ENCODE results near the gene PAFAH2.

The PAFAH2 gene

DNA sequence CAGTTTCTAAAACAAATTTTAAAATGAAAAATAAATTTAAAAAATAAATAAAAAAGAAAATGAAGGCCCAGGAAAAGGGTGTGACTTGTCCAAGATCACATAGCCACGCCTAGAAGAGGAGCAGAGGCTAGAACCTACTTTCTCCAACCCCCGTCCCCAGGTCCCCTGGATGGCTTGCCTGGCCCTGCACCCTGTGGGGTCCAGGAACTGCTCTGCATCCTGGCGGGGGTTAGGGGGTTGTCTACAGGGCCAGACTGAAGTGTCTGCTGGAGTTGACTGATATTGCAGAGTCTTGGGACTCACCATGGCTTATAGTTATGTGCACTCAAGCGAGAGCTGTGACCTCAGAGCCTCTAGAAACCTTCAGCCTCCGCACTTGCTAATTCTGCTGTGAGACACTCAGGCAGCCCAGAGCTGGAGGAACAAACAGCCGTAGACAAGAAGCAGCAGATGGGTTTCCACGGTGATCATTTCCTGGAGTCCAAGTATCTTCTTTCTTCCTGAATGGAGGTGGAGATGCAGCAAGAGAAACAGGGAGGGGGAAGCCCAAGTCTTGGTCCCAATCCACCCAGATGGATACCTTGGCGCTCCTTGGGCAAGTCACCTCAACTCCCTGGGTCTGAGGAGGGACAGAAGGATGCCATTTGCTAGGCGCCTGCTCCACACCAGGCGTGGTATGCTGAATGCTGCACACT is 18.5 kb upstream of the PAFAH2 start:
- in situ Hi-C loops (cut with MboI; ENCODE audit: low sequenced_read_pairs) = no loop called here

DNA sequence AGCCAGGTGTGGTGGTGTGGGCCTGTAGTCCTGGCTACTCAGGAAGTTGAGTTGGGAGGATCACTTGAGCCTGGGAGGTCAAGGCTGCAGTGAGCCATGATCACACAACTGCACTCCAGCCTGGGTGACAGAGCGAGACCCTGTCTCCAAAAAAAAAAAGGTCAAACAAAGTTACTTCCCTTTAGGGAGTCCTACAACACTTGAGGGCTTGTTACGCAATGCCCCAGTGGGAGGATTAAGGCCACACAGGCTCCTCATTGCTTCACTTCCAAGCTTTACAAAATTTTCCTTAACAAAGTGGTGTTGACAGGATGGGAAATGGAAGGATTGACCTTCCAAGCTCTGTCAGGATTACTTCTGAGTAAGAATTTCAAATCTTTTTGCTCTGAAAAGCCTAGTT is 17.5 kb upstream of the PAFAH2 start:
- in situ Hi-C loops (cut with MboI; ENCODE audit: low sequenced_read_pairs) = no loop called here

DNA sequence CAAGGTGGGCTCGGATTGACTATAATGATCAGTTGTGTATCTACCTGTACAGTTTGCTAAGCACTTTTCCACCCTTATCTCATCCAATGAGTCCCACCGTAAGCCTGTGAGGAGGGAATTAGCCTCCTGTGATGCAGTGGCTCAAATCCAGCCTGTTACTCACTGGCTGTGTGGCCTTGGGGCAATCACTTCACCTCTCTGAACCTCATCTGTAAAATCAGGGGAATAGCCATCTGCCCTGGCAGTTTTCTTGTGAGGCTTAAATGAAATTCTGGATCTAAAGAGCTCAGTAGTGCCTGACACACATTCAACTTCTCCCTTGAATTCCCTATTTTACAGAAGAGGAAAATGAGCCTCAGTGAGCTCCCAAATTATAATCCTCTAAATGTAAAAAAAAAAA is 16.3 kb upstream of the PAFAH2 start:
- in situ Hi-C loops (cut with MboI; ENCODE audit: low sequenced_read_pairs) = no loop called here

DNA sequence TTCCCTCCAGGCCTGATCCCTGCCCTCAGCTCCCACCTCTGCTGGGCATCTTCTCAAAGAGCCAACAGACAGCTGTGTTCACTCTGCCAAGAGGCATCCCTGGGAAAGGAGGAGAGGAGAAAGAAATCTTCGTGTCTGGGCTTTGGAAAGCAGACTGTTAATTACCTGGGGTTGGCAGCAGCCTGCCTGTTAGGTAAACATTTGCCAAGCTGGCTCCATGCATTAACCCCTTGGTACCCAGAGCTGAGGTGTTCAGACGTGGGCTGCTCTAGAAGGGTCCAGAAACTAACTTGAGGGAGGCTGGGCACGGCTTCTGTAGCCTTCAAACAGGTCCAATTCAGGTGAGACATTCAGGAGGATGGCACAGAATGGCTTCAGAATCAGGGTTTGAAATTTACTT is 15.0 kb upstream of the PAFAH2 start:
- in situ Hi-C loops (cut with MboI; ENCODE audit: low sequenced_read_pairs) = no loop called here

DNA sequence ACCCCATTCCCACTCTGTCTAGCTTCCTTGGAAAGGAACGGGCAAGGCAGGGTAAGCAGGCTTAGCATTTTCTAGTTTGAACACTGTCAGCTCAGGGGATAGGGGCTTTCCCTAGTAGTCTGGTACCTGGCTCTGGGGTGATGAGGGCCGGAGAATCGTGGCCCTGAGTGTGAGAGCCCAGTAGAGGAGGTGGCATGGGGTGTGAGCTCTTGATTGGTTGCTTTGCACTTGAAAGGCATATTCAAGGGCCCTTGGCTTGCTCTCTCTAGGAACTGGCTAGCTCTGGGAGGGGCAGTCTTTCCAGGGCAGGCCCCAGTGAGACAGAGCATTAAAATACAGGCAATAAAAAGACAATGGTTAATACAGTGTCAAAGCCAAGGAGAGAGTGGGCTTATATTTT is 13.0 kb upstream of the PAFAH2 start:
- in situ Hi-C loops (cut with MboI; ENCODE audit: low sequenced_read_pairs) = no loop called here

DNA sequence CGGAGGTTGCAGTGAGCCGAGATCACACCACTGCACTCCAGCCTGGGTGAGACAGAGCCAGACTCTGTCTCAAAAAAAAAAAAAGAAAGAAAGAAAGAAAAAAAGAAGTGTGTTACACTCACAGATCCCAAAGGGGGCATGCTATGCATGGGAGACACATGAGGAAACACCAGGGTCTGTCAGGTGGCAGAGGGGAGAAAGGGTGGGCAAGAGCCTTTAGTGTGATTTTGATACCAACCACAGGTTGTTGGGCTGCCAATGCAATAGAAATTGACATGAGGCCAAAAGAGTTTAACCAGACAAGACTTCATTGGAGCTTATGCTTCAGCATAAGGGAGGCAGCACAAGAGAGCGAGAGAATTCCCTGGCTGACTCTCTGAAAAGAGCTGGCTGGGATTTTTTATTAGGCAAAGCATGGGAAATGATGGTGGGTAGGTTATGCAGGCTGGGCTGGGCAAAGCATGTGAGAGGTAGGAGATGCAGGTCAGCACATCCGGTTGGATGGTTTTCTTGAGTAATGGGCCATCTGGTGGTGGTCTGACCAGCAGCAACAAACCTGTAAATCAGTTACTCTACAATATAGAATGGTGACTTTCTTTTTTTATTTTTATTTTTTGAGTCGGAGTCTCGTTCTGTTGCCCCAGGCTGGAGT is 12.1 kb upstream of the PAFAH2 start:
- in situ Hi-C loops (cut with MboI; ENCODE audit: low sequenced_read_pairs) = loop anchor here (10.0 kb wide), 1 partner anchor 175 kb away; no protein-coding TSS in a partner anchor

DNA sequence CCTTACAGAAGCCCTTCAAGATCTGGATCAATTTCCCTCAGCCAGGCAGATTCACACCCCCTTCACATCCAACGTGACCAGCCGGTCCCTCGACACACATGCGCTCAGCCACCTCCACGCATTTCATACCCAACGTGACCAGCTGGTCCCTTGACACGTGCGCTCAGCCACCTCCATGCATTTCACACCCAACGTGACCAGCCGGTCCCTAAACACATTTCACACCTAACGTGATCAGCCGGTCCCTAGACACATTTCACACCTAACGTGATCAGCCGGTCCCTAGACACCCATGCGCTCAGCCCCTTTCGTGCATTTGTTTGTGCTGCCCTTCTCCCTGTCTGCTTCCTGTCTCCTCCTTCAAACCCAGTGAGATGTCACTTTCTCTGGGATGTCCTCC is 8.8 kb upstream of the PAFAH2 start:
- in situ Hi-C loops (cut with MboI; ENCODE audit: low sequenced_read_pairs) = loop anchor here (10.0 kb wide), 1 partner anchor 172 kb away; no protein-coding TSS in a partner anchor

DNA sequence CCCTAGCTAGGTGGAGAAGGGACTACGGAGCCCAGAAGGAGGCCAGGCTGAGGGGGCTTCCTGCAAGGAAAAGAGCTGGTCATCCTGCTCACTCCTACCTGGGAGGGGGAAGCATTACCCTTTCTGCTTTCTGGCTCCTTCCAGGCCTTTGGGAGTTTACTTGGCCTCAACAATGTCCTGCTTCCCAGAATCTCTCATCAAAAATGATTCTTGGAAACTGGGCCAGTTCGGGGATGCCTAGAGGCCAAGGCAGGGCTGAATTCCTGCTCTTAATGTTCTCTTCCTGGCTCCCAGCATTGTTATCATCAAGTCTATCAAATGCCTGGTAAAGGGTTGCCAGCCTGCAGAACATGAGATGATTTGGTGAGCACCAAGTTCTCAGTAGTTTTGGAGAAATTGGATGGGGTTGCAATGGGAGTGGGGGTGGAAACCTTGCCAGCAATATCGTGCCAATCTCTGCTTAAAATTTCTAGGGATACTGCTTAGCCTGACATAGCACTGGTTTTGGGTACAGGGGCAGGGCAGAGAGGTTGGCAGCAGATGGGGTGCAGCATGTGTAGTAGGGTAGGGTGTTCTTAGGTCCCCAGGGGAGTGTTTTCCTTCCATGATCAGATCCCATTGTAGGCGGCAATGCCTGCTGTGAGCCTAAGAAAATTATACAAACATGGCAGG is 7.7 kb upstream of the PAFAH2 start:
- in situ Hi-C loops (cut with MboI; ENCODE audit: low sequenced_read_pairs) = loop anchor here (10.0 kb wide), 1 partner anchor 171 kb away; no protein-coding TSS in a partner anchor

DNA sequence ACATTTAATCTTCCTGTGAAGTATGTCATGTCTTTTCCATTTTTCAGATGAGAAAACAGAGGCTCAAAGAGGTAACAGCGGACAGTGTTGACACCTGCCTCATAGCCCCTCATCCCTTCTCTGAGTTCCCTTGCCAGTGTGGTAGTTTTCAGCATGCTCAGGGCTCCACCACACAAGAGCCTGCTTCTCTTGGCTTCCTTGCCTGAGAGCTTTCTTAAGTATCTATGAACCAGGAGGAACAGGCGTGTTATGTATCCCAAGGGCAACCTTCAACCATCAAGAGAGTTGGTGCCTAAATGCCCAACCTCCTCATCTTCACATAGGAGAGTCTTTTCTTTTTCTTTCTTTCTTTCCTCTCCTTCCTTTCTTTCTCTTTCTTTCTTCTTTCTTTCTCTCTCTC is 5.9 kb upstream of the PAFAH2 start:
- in situ Hi-C loops (cut with MboI; ENCODE audit: low sequenced_read_pairs) = loop anchor here (5.0 to 10.0 kb wide), 2 partner anchors 106 to 169 kb away; no protein-coding TSS in a partner anchor

DNA sequence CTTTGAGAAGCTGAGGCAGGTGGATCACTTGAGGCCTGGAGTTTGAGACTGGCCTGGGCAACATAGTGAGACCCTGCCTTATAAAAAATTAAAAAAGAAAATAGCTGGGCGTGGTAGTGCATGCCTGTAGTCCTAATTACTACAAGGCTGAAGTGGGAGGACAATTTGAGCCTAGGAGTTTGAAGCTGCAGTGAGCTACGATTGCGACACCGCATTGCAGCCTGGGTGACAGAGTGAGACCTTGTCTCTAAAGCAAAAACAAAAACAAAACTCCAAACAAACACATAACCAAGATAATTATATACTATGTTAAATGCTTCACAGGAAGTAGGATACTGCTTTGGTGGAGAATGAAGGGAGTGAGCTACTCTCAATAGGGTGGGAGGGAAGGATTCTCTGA is 5.4 kb upstream of the PAFAH2 start:
- in situ Hi-C loops (cut with MboI; ENCODE audit: low sequenced_read_pairs) = loop anchor here (5.0 to 10.0 kb wide), 2 partner anchors 106 to 168 kb away; no protein-coding TSS in a partner anchor

DNA sequence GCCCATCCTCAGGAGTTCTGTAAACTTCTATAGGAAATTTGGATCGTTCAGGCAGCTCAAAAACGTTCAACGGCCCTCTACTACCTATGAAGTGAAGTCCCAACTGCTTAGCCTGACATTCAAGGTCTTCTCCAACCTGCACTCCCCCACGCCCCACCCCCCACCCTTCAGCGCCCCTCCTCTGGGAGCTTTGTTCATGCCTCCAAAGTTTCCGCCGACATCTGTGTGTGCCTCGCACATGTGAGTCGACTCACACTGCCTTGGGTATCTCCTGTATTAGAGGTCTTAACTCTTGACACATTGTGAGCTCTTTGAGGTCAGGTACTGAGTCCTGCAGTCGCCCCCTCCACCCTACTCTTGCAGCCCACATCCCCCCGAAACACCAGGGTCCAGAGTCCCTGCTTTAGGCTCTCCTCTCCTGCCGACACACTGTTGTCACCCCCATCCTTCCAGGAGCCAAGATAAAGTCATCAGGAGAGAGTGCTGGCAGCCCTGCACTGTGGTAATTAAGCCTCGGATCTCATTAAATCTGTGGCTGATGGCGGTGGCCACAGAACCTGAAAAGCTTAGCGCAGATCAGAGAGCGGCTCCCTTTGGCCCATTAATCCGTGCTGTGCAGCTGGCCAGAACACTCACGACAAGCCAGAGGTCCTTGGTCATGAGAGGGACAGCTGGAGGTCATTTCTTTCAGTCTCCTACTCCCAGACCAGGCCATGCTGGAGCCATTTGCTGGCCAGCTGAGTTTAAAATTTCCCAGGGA is 1.4 kb upstream of the PAFAH2 start:
- in situ Hi-C loops (cut with MboI; ENCODE audit: low sequenced_read_pairs) = no loop called here

DNA sequence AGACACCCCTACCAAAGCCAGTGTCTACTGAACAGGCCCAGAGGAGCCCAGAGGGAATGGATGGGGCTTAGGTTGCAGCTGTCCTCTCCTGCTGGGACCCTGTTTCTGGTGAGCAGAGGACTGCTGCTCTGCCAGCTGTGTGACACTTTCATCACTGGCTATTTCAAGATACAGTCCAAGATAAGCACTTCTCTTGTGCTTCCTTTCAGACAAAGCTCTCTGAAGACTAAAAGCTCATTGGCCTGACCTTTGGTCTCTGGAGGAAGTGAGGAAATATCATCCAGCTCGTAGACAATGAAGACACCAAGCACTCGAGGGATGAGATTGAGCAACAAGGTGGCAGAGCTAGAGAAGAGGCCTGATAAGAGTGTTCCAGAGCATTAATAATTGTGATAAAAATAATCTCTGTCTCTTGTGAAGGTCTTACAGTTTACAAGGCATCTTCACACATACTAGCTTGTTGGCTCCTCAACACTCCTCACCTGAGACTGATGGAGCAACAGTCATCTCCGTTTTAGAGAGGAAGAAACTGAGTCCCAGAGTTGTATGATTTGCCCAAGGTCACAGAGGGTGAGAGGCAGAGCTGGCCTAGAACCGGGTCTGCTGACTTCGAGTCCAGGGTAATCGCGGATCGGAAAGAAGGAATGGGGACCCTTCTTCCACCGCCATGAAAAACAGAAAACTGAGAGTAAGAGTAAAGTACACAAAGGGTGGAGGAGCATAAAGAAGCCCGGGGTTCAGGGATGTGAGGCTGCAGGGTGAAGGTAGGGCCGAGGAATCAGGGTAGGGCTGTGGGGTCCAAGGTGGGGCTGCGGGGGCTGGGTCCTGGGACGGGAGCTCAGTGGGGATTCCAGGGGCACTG is 666 bp downstream of the PAFAH2 start:
- in situ Hi-C loops (cut with MboI; ENCODE audit: low sequenced_read_pairs) = no loop called here

DNA sequence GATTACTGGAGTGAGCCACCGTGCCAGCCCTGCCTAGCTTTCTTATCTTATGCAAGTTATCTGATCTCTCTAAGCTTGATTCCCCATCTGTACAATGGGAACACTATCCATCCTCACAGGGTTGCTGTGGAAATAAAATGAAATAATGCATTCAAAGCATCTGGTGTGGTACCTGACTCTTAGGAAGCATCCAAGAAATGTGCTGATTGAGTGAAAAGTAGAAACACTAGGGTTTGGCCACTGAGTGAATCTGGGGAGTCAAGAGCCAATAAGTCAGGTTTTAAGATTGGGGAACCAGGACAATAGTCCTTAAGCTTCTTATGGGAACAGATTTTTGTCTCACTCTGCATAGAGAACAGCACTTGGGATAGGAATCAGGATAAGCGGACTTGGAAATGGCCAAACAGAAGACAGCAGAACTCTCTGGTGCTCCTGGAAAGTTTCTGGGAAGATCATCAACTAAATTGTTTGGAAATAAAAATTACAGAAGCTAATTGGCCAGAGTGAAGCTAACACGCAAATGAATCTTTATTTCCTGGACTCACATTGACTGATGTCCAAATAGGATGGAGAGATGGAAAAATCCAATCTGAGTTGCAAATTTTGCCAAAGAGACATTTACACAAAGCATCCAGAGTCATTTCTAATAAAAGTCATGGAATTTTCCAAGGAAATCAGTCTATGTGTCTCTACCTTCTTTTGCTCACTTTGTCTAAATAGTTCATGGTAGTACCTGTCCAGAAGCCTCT is 3.3 kb downstream of the PAFAH2 start:
- in situ Hi-C loops (cut with MboI; ENCODE audit: low sequenced_read_pairs) = no loop called here

DNA sequence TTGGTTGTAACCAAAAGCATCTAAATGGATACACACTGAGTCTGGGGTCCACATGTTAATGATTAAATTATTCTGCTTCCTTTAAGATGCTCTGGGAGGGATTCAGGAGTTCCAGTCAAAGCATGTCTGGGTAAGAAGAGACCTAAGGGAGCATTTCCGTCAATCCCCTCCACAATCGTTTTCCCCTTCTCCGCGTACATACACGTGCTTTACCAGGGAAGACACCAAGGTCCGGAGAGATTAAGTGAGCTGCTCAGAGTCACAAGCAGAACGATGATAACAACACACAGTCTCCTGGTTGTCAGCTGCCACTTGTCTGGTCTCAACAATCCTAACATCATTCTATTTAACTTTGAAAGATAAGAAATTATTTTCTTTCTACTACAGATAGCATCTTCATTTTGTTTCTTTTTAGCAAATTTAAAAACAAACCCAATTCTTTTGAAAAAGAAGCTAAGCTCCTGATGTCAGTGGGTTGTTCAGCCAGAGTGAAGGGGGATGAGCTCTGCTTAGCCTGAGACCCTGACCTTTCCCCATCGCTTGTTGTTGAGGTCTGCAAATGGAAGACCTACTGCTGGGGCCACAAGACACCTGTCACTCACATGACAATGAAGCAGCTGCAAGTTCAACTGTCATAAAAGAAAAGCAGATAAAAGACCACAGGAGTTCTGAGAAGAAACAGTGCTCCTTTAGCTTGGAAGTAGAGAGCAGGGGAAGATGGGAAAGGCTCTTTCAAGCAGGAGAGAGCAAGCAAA is 4.5 kb downstream of the PAFAH2 start:
- in situ Hi-C loops (cut with MboI; ENCODE audit: low sequenced_read_pairs) = no loop called here

DNA sequence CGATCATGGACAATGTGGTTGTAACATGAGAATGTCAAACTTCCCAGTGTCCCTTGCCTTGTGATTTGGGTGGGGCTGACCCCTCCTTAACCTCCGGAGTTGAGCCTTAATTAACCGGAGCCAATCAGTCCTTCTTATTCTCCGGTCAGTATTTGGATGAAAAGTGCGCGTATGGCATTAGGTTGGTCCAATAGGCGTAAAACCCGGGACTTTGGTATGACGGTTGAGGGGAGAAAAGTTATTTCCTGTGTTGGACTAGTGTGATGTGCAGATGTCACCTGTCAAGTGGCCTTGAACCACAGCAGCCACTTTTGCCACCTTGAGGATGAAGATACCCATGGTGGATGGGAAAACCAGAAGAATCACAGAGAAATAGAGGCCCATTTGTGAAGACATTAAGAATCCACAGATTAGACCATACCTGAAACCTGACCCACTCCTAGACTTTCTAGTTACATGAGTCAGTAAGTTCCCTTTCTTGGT is 5.1 kb downstream of the PAFAH2 start:
- in situ Hi-C loops (cut with MboI; ENCODE audit: low sequenced_read_pairs) = no loop called here

DNA sequence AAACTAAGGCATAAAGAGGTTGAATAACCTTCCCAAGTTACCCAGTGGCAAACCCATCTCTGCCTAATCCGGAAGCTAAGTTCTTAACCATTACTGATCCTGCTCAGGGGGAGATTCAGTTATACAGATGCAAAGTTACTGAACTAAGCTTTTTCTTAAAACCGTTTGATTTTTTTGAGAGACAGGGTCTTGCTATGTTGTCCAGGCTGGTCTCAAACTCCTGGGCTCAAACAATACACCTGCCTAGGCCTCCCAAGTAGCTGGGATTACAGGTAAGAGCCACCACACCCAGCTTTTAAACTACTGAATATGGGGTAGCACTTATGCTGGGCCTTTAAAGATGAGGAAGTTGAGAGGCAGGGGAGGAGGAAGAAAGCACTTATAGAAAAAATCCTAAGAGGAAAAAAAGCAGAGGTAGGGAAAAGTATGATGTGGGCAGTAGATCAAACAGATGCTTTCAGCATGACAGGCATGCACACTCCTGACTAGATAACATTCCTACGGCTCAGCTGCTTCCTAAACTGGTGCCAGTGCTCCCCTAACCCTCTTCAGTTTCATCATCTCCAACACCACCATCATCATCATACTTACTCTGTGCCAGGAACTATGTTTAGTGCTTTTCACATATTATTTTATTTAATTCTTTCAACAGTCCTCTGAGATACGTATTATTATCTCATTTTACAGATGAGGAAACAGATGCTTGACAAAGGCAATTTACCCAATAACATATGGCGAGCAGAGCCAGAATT is 5.8 kb downstream of the PAFAH2 start:
- in situ Hi-C loops (cut with MboI; ENCODE audit: low sequenced_read_pairs) = no loop called here

DNA sequence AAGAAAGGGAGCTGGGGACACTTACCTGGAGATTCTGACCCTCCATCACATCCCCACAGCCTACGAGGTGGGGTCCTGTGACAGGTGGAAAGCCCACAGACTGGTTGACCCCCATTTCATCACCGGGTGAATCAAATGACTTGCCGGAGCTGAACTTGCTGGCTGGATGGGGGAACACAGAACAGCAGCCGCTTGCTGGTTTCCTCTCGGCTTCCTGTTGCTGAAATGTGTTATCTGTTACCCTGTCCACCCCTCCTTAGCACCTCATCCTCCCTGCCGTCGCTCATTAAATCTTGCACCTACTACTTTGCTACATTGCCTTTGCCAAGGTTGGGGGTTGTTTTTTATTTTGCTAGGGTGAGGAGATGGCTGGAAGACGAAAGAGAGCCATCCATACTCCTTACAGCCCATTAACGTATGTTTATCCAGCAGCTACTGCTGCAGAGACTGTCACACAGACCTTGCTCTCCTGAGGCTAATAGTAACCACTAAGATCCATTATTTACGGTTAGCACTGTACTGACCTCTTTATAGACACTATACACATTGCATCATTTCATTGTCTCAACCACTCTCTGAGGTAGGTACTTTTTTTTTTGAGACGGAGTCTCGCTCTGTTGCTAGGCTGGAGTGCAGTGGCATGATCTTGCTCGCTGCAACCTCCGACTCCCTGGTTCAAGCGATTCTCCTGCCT is 7.0 kb downstream of the PAFAH2 start:
- in situ Hi-C loops (cut with MboI; ENCODE audit: low sequenced_read_pairs) = no loop called here

All from HL-60/S4 (cell line).